Panc1 (cell line): Measurements from ENCODE around the gene GPRC6A. TPM values are rescaled to one million over a fixed set of nuclear protein-coding genes. Genes with fewer than 3 reads are reported as not detected.

ENCODE experiments used
- ATAC-seq: fragments of 200-7000 bp; cut with Tn5 transposase; 2 replicates; pipeline ENCODE4 v1.9.1; 2020; ENCODE audit warnings: mild to moderate bottlenecking, moderate library complexity
- Bru-seq: library from RNA; stranded (reverse); fragments of 400-500 nt; gene quantifications from one replicate; lab custom pipeline; 2021; lab: Mats Ljungman, UMichigan
- BruChase-seq, 2 experiments: library from RNA; stranded (reverse); fragments of 400-500 nt; gene quantifications; one replicate each; lab custom pipeline; 2021; lab: Mats Ljungman, UMichigan
- BruUV-seq: library from RNA; stranded (reverse); fragments of 400-500 nt; replicated peaks from 2 replicates; lab custom pipeline; 2021; lab: Mats Ljungman, UMichigan
- CTCF ChIA-PET: fragments of 300-600 bp; sonication (Branson Sonifier 250); formaldehyde crosslinking; loops from one replicate; lab custom pipeline; 2022; ENCODE audit warnings: antibody characterized with exemption; lab: Charles Lee
- POLR2A ChIA-PET: fragments of 300-600 bp; sonication (Branson Sonifier 250); formaldehyde crosslinking; loops from one replicate; lab custom pipeline; 2022; ENCODE audit warnings: antibody characterized with exemption; lab: Charles Lee
- DNase-seq: peaks from one replicate; pipeline ENCODE4 v3.0.0-alpha.2; 2010; ENCODE audit warnings: low read depth, low spot score
- H3K27ac ChIP-seq: 2 replicates; pipeline ENCODE4 v1.5.1; 2011; ENCODE audit warnings: mild to moderate bottlenecking, low read length, inconsistent platforms
- H3K27me3 ChIP-seq: fragments of 200-500 bp; sonication (Bioruptor generic); 2 replicates; pipeline ENCODE4 v1.6.0; 2014; ENCODE audit warnings: low read length, inconsistent platforms; ENCODE audit not compliant: control insufficient read depth, insufficient read depth
- H3K36me3 ChIP-seq: fragments of 200-500 bp; sonication (Bioruptor generic); 2 replicates; pipeline ENCODE4 v1.5.1; 2014; ENCODE audit warnings: inconsistent platforms, mild to moderate bottlenecking, low read length, moderate library complexity; ENCODE audit not compliant: control insufficient read depth, insufficient read depth
- H3K4me1 ChIP-seq: 2 replicates; pipeline ENCODE4 v1.5.1; 2011; ENCODE audit warnings: inconsistent platforms, mild to moderate bottlenecking, low read length, moderate library complexity; ENCODE audit not compliant: control insufficient read depth, insufficient read depth
- H3K4me3 ChIP-seq, 2 experiments: 2 replicates each; pipeline ENCODE4 v1.5.1; 2011 to 2012; ENCODE audit warnings: low read depth in 2 of 2, low read length in 2 of 2, mild to moderate bottlenecking in 2 of 2, inconsistent platforms in 1 of 2, moderate library complexity in 1 of 2
- H3K9me3 ChIP-seq: fragments of 200-500 bp; sonication (Bioruptor generic); 2 replicates; pipeline ENCODE4 v1.5.1; 2014; ENCODE audit warnings: low read depth, mild to moderate bottlenecking, inconsistent platforms, low read length, moderate library complexity; ENCODE audit not compliant: control insufficient read depth, insufficient read depth
- CTCF ChIP-seq: fragments of 450-650 bp; IDR thresholded peaks from 2 replicates; pipeline ENCODE4 v1.5.1; 2017; ENCODE audit warnings: mild to moderate bottlenecking
- POLR2AphosphoS5 ChIP-seq: IDR thresholded peaks from 2 replicates; pipeline ENCODE4 v1.6.1; 2012; ENCODE audit warnings: mild to moderate bottlenecking, low read depth, low read length, moderate library complexity
- REST ChIP-seq, 2 experiments: IDR thresholded peaks; 2 replicates each; pipeline ENCODE4 v1.6.1; 2011 to 2012; ENCODE audit warnings: low read depth in 2 of 2, control low read depth in 1 of 2, low read length in 1 of 2, mild to moderate bottlenecking in 1 of 2, moderate library complexity in 1 of 2; ENCODE audit not compliant: insufficient read depth in 1 of 2
- SIN3A ChIP-seq: IDR thresholded peaks from 2 replicates; pipeline ENCODE4 v1.6.1; 2012; ENCODE audit warnings: low read depth, mild to moderate bottlenecking, low read length, moderate library complexity, borderline replicate concordance; ENCODE audit not compliant: insufficient read depth
- TCF7L2 ChIP-seq: IDR thresholded peaks from 2 replicates; pipeline ENCODE4 v1.6.1; 2011; ENCODE audit warnings: mild to moderate bottlenecking, low read depth, low read length, inconsistent platforms
- in situ Hi-C: cut with HindIII; loops from 2 replicates; pipeline ENCODE4 v1.10.0; 2016; ENCODE audit warnings: low sequenced_read_pairs, low pct_unique_long_range_greater_than_20kb
- intact Hi-C: fragments of 100-400 bp; cut with micrococcal nuclease; formaldehyde crosslinking; loops from one replicate; pipeline ENCODE4 v1.10.0; 2022; ENCODE audit not compliant: unreplicated experiment
- long read RNA-seq: library from polyadenylated mRNA; unstranded; transcript quantifications from one replicate; pipeline ENCODE4 v2.0.0, GENCODE V29; 2021; ENCODE audit not compliant: unreplicated experiment
- polyA plus RNA-seq: library from polyadenylated mRNA; unstranded; fragments of >200 nt; gene quantifications from one replicate; pipeline ENCODE4 v1.2.1, GENCODE V29; 2012; ENCODE audit warnings: missing spikeins; ENCODE audit not compliant: insufficient read length
- total RNA-seq: library from RNA; stranded (reverse); gene quantifications from one replicate; pipeline ENCODE4 v1.2.1, GENCODE V29; 2021; ENCODE audit not compliant: unreplicated experiment

The GPRC6A gene
- total RNA-seq, result not detected
- not detected for polyA plus RNA-seq
- percentile 7 among the genes with signal in this experiment for Bru-seq, nascent RNA
- BruChase-seq, experiment 1, labeled RNA remaining after a 2-hour chase, result percentile 5 among the genes with signal in this experiment
- percentile 3 among the genes with signal in this experiment for BruChase-seq, experiment 2, labeled RNA remaining after a 6-hour chase
- long read RNA-seq, result 0 reads

GRCh38 chr6:116828983-116829382 is at the start of gene GPRC6A:
TSS of gene GPRC6A (minus strand) at chr6:116829083. CDS start at chr6:116829013, 70 bp downstream.
- ChIA-PET CTCF (no interaction called here), POLR2A (no interaction called here)
- no peak within 1 kb of the TSS for H3K27ac ChIP-seq
- H3K4me1 ChIP-seq, result no peaks in the 10 kb centered on the region
- BruUV-seq, result no TSS peak
- in situ Hi-C loops (no loop called here), intact Hi-C loops (no loop called here)
- no peak within 1 kb of the TSS for H3K4me3 ChIP-seq
- H3K27me3 ChIP-seq, result no peaks in the 10 kb centered on the region; the same call in 1 of the 2 replicates
- no peaks in the 10 kb centered on the region for H3K9me3 ChIP-seq
- no peak for ATAC-seq
- no peak for TF ChIP-seq REST (IDR thresholded peaks at IDR 0.05; ENCODE audit: insufficient read depth in 1 of 2, low read depth in 2 of 2, low read length in 1 of 2)
- no peak for TF ChIP-seq CTCF
- no peak for TF ChIP-seq TCF7L2
- no peak for TF ChIP-seq SIN3A
- no peak for TF ChIP-seq POLR2AphosphoS5
- no peak for DNase-seq
- H3K36me3 ChIP-seq, result no peaks in the 10 kb centered on the region

- no peaks in the 10 kb centered on the region for H3K9me3 ChIP-seq
- peaks cover 60% of the 10 kb centered on the region for H3K27me3 ChIP-seq
- CTCF ChIA-PET, result no interaction called here
- H3K4me3 ChIP-seq, result no peak overlapping the region
- in situ Hi-C loops, result no loop called here
- no peak for TF ChIP-seq TCF7L2
- no peak for TF ChIP-seq REST (IDR thresholded peaks at IDR 0.05; ENCODE audit: insufficient read depth in 1 of 2, low read depth in 2 of 2, low read length in 1 of 2)
- TF ChIP-seq POLR2AphosphoS5, result no peak
- no peak for TF ChIP-seq SIN3A
- TF ChIP-seq CTCF, result no peak
- ATAC-seq, result no peak
- H3K27ac ChIP-seq, result no peak overlapping the region
- intact Hi-C loops, result loop anchor here (5.0 kb wide), 1 partner anchor 440 kb away; no protein-coding TSS in a partner anchor
- POLR2A ChIA-PET, result no interaction called here
- no peak for DNase-seq
- BruUV-seq, result no TSS peak
- no peaks in the 10 kb centered on the region for H3K36me3 ChIP-seq
- peaks cover 13% of the 10 kb centered on the region for H3K4me1 ChIP-seq
These were observed 48.9 kb upstream of the GPRC6A start for GRCh38 chr6:116877743-116878142.
